H9 (cell line): ENCODE data around the gene INPP5E. TPM values are rescaled to one million over a fixed set of nuclear protein-coding genes. Genes with fewer than 3 reads are reported as not detected.

Experiments used
- DNase-seq: peaks from one replicate; pipeline ENCODE4 v3.0.0-alpha.2; 2017
- H2AFZ ChIP-seq: one replicate; pipeline ENCODE4 v1.6.1; 2013; ENCODE audit warnings: mild to moderate bottlenecking, low read length, control low read depth, moderate library complexity
- H2AK5ac ChIP-seq: 2 replicates; pipeline ENCODE4 v1.6.1; 2013; ENCODE audit warnings: low read length, control low read depth, mixed read lengths; ENCODE audit not compliant: insufficient read length
- H2BK120ac ChIP-seq: one replicate; pipeline ENCODE4 v1.6.1; 2013; ENCODE audit warnings: low read depth, mild to moderate bottlenecking, low read length, control low read depth, inconsistent platforms; ENCODE audit not compliant: poor library complexity, severe bottlenecking
- H2BK12ac ChIP-seq: 2 replicates; pipeline ENCODE4 v1.6.1; 2013; ENCODE audit warnings: low read length, control low read depth, mixed read lengths, low read depth; ENCODE audit not compliant: insufficient read length
- H2BK15ac ChIP-seq: 2 replicates; pipeline ENCODE4 v1.6.1; 2013; ENCODE audit warnings: low read depth, low read length, control low read depth
- H2BK20ac ChIP-seq: one replicate; pipeline ENCODE4 v1.6.1; 2013; ENCODE audit warnings: low read depth, mild to moderate bottlenecking, low read length, control low read depth, inconsistent platforms; ENCODE audit not compliant: poor library complexity, severe bottlenecking
- H2BK5ac ChIP-seq: 2 replicates; pipeline ENCODE4 v1.6.1; 2013; ENCODE audit warnings: low read length, control low read depth, mixed read lengths; ENCODE audit not compliant: insufficient read length
- H3K14ac ChIP-seq: 2 replicates; pipeline ENCODE4 v1.6.1; 2013; ENCODE audit warnings: low read length, control low read depth; ENCODE audit not compliant: insufficient read depth
- H3K18ac ChIP-seq: 2 replicates; pipeline ENCODE4 v1.6.1; 2013; ENCODE audit warnings: low read depth, mild to moderate bottlenecking, mixed read lengths, low read length, control low read depth; ENCODE audit not compliant: insufficient read length
- H3K23ac ChIP-seq: 2 replicates; pipeline ENCODE4 v1.6.1; 2013; ENCODE audit warnings: low read length, control low read depth, mixed read lengths, low read depth; ENCODE audit not compliant: insufficient read length
- H3K23me2 ChIP-seq: 2 replicates; pipeline ENCODE4 v1.6.1; 2013; ENCODE audit warnings: low read depth, mild to moderate bottlenecking, mixed read lengths, low read length, control low read depth; ENCODE audit not compliant: insufficient read length, poor library complexity, severe bottlenecking
- H3K27ac ChIP-seq: 2 replicates; pipeline ENCODE4 v1.5.1; 2013; ENCODE audit warnings: low read length, control low read depth, mixed read lengths, low read depth; ENCODE audit not compliant: insufficient read length
- H3K27me3 ChIP-seq: 2 replicates; pipeline ENCODE4 v1.6.1; 2013; ENCODE audit warnings: low read length, control low read depth, inconsistent platforms; ENCODE audit not compliant: insufficient read depth
- H3K4ac ChIP-seq: 2 replicates; pipeline ENCODE4 v1.6.1; 2013; ENCODE audit warnings: low read depth, mild to moderate bottlenecking, control low read depth, inconsistent platforms, low read length, moderate library complexity
- H3K4me1 ChIP-seq: 2 replicates; pipeline ENCODE4 v1.6.1; 2013; ENCODE audit warnings: low read length, control low read depth, inconsistent platforms; ENCODE audit not compliant: insufficient read depth
- H3K4me2 ChIP-seq: 2 replicates; pipeline ENCODE4 v1.6.1; 2013; ENCODE audit warnings: low read length, control low read depth, mixed read lengths; ENCODE audit not compliant: insufficient read length, insufficient read depth
- H3K56ac ChIP-seq: 2 replicates; pipeline ENCODE4 v1.6.1; 2013; ENCODE audit warnings: low read depth, mild to moderate bottlenecking, mixed read lengths, low read length, control low read depth; ENCODE audit not compliant: insufficient read length
- H3K79me1 ChIP-seq: 2 replicates; pipeline ENCODE4 v1.6.1; 2013; ENCODE audit warnings: low read depth, mild to moderate bottlenecking, moderate library complexity, low read length, control low read depth, inconsistent platforms; ENCODE audit not compliant: insufficient read depth, poor library complexity, severe bottlenecking
- H3K79me2 ChIP-seq: 2 replicates; pipeline ENCODE4 v1.6.1; 2013; ENCODE audit warnings: low read length, control low read depth, inconsistent platforms; ENCODE audit not compliant: insufficient read depth
- H3K9ac ChIP-seq: 2 replicates; pipeline ENCODE4 v1.6.1; 2013; ENCODE audit warnings: low read length, control low read depth, mixed read lengths; ENCODE audit not compliant: insufficient read length; ENCODE audit errors: extremely low read depth
- H3K9me3 ChIP-seq: one replicate; pipeline ENCODE4 v1.6.1; 2013; ENCODE audit warnings: low read depth, low read length, inconsistent platforms; ENCODE audit not compliant: control insufficient read depth
- H3T11ph ChIP-seq: one replicate; pipeline ENCODE4 v1.6.1; 2013; ENCODE audit warnings: mild to moderate bottlenecking, low read length, control low read depth, inconsistent platforms
- H4K20me1 ChIP-seq: one replicate; pipeline ENCODE4 v1.6.1; 2013; ENCODE audit not compliant: control insufficient read depth, insufficient read length, insufficient read depth
- H4K5ac ChIP-seq: 2 replicates; pipeline ENCODE4 v1.6.1; 2013; ENCODE audit warnings: low read depth, mild to moderate bottlenecking, mixed read lengths, low read length, control low read depth; ENCODE audit not compliant: insufficient read length
- H4K8ac ChIP-seq: replicated peaks from 2 replicates; pipeline ENCODE4 v1.6.1; 2013; ENCODE audit warnings: low read length, control low read depth, mixed read lengths, low read depth; ENCODE audit not compliant: insufficient read length
- H4K91ac ChIP-seq: 2 replicates; pipeline ENCODE4 v1.6.1; 2013; ENCODE audit warnings: low read depth, mild to moderate bottlenecking, moderate library complexity, mixed read lengths, low read length, control low read depth; ENCODE audit not compliant: insufficient read length
- H3K27ac Mint-ChIP-seq, 3 experiments: 2 replicates in 2 of 3; 3 replicates in 1 of 3; pipeline ENCODE4 v1.8.0; 2020 to 2021; ENCODE audit warnings: mixed read lengths in 3 of 3, mild to moderate bottlenecking in 1 of 3, moderate library complexity in 1 of 3
- H3K27me3 Mint-ChIP-seq: 2 replicates; pipeline ENCODE4 v1.8.0; 2021; ENCODE audit warnings: low read depth, mild to moderate bottlenecking, moderate library complexity, mixed read lengths
- H3K36me3 Mint-ChIP-seq, 3 experiments: 2 replicates in 2 of 3; 3 replicates in 1 of 3; pipeline ENCODE4 v1.8.0; 2020 to 2021; ENCODE audit warnings: low read depth in 3 of 3, mixed read lengths in 3 of 3; ENCODE audit not compliant: insufficient read depth in 1 of 3
- H3K4me1 Mint-ChIP-seq, 2 experiments: 2 replicates each; pipeline ENCODE4 v1.8.0; 2020; ENCODE audit warnings: mixed read lengths in 2 of 2
- H3K4me3 Mint-ChIP-seq, 2 experiments: 2 replicates in 1 of 2; 3 replicates in 1 of 2; pipeline ENCODE4 v1.8.0; 2020 to 2021; ENCODE audit warnings: mild to moderate bottlenecking in 2 of 2, mixed read lengths in 2 of 2, moderate library complexity in 1 of 2
- H3K9me3 Mint-ChIP-seq, 2 experiments: 2 replicates in 1 of 2; 3 replicates in 1 of 2; pipeline ENCODE4 v1.8.0; 2020; ENCODE audit warnings: mild to moderate bottlenecking in 2 of 2, mixed read lengths in 2 of 2, moderate library complexity in 1 of 2
- WGBS: extraction: QIAGEN DNeasy Blood & Tissue Kit; methylation state at CpG from one replicate; pipeline ENCODE4 v1.1.7; 2013; ENCODE audit warnings: missing lambda C conversion rate, low lambda C conversion rate, mixed read lengths; ENCODE audit not compliant: insufficient read length; ENCODE audit errors: extremely low coverage; 5-methylcytosine and 5-hydroxymethylcytosine counted together
- total RNA-seq: library from RNA; stranded (reverse); gene quantifications from 2 replicates; pipeline ENCODE4 v1.2.1, GENCODE V29; 2021
- TF ChIP-seq, protein P1 (sequence below): fragments of 200-600 bp; sonication (generic); conservative IDR thresholded peaks from 3 replicates; pipeline ENCODE4 v1.8.0; 2021; ENCODE audit warnings: antibody characterized with exemption, mild to moderate bottlenecking

INPP5E gene
- total RNA-seq, 1 experiment from 2014 or later = 21.0 TPM

DNA sequence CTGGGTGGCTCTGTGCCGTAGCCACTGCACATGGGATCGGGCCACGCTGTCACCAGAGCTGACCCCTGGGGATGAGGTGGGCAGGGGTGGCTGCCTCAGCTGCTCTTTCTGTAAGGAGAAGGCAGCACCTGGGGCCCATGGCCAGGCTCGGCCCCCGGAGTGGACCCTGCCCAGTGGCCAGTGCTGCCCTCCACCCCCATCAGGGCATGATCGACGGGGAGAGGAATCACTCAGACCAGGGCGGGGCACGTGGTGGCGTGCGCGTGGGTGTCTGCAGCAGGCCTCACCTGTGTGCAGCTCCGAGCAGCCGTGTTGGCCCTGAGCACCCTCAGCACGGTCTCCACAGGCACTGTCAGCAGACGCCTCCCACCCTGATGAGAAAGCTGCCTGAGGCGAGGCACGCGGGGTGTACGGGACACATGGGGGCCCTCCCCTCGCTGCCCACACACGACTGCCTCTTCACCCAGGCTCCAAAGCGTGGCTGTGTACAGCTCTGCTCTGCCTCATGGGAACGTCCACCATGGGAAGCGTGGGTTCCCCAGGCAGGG lies 57.6 kb downstream of the INPP5E start:
- TF ChIP-seq, protein P1, sequence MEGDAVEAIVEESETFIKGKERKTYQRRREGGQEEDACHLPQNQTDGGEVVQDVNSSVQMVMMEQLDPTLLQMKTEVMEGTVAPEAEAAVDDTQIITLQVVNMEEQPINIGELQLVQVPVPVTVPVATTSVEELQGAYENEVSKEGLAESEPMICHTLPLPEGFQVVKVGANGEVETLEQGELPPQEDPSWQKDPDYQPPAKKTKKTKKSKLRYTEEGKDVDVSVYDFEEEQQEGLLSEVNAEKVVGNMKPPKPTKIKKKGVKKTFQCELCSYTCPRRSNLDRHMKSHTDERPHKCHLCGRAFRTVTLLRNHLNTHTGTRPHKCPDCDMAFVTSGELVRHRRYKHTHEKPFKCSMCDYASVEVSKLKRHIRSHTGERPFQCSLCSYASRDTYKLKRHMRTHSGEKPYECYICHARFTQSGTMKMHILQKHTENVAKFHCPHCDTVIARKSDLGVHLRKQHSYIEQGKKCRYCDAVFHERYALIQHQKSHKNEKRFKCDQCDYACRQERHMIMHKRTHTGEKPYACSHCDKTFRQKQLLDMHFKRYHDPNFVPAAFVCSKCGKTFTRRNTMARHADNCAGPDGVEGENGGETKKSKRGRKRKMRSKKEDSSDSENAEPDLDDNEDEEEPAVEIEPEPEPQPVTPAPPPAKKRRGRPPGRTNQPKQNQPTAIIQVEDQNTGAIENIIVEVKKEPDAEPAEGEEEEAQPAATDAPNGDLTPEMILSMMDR = no peak
- no peaks in the 10 kb centered on the region for H3K4me1 Mint-ChIP-seq
- H3K23ac ChIP-seq = no peak overlapping the region
- H3T11ph ChIP-seq = no peak overlapping the region
- H3K9ac ChIP-seq = no peak overlapping the region
- no peaks in the 10 kb centered on the region for H4K20me1 ChIP-seq
- H2BK120ac ChIP-seq = no peak overlapping the region
- H3K9me3 Mint-ChIP-seq = no peaks in the 10 kb centered on the region
- H2BK12ac ChIP-seq = no peak overlapping the region
- no peak overlapping the region for H3K4ac ChIP-seq
- H3K18ac ChIP-seq = no peak overlapping the region
- H3K9me3 ChIP-seq = no peaks in the 10 kb centered on the region
- no peak overlapping the region for H2BK20ac ChIP-seq
- no peaks in the 10 kb centered on the region for H3K4me1 ChIP-seq
- WGBS = no CpG with 5 or more reads among the region's 25 CpGs
- no peaks in the 10 kb centered on the region for H3K79me2 ChIP-seq
- no peak overlapping the region for H2AK5ac ChIP-seq
- H3K23me2 ChIP-seq = no peaks in the 10 kb centered on the region
- no peak overlapping the region for H2BK15ac ChIP-seq
- no peaks in the 10 kb centered on the region for H3K27me3 ChIP-seq
- no peak overlapping the region for H2AFZ ChIP-seq
- no peaks in the 10 kb centered on the region for H3K27me3 Mint-ChIP-seq
- no peak overlapping the region for H3K4me3 Mint-ChIP-seq
- H2BK5ac ChIP-seq = no peak overlapping the region
- H4K5ac ChIP-seq = no peak overlapping the region
- no peaks in the 10 kb centered on the region for H3K79me1 ChIP-seq
- H4K8ac ChIP-seq = no peak overlapping the region
- no peak for DNase-seq
- H3K27ac ChIP-seq = no peak overlapping the region
- H3K27ac Mint-ChIP-seq = no peak overlapping the region
- no peak overlapping the region for H3K4me2 ChIP-seq
- H3K14ac ChIP-seq = no peak overlapping the region
- no peak overlapping the region for H4K91ac ChIP-seq
- H3K56ac ChIP-seq = no peak overlapping the region
- H3K36me3 Mint-ChIP-seq = peaks cover 17 to 57% (median 44%) of the 10 kb centered on the region in 3 experiments; a peak in 6 of 7 replicates
